ENCODE results near the gene CPVL.

DNA sequence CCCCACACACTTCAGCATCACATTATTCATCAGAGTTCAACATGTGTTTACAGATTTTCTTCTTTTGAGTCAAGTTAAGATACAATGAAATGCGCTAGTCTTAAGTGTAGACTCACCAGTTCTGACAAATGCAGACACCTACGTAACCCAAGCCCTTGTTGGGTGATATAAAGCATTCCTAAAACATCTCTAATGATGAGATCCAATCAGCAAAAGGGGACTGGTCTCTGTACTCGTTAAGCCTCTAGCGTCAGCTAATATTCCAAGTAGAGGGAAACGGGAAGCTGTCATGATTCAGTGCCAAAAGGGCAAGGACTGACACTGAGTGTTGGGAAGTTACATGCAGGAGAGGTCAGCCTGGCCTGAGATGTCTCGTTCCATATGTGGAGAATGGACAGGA lies 149.5 kb downstream of the CPVL start:
- TF ChIP-seq, protein P1, sequence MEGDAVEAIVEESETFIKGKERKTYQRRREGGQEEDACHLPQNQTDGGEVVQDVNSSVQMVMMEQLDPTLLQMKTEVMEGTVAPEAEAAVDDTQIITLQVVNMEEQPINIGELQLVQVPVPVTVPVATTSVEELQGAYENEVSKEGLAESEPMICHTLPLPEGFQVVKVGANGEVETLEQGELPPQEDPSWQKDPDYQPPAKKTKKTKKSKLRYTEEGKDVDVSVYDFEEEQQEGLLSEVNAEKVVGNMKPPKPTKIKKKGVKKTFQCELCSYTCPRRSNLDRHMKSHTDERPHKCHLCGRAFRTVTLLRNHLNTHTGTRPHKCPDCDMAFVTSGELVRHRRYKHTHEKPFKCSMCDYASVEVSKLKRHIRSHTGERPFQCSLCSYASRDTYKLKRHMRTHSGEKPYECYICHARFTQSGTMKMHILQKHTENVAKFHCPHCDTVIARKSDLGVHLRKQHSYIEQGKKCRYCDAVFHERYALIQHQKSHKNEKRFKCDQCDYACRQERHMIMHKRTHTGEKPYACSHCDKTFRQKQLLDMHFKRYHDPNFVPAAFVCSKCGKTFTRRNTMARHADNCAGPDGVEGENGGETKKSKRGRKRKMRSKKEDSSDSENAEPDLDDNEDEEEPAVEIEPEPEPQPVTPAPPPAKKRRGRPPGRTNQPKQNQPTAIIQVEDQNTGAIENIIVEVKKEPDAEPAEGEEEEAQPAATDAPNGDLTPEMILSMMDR (IDR thresholded peaks at IDR 0.05): no peak
- no peak for TF ChIP-seq POLR2A (IDR thresholded peaks at IDR 0.05)

Data from tibial nerve (tissue), 3 donors.